ENCODE results near the gene DPYSL4. TPM values are rescaled to one million over a fixed set of nuclear protein-coding genes. Genes with fewer than 3 reads are reported as not detected.

DPYSL4 gene
- total RNA-seq, 1 experiment from 2014 or later: 26.3 TPM

- Mint-ChIP-seq H3K9me3 (no peaks in the 10 kb centered on the region), H3K36me3 (ENCODE audit: insufficient read depth in 1 of 3, low read depth in 3 of 3) (peaks cover 4 to 5% (median 5%) of the 10 kb centered on the region in 3 experiments; a peak in 4 of 7 replicates), H3K27me3 (ENCODE audit: low read depth) (no peaks in the 10 kb centered on the region), H3K4me1 (peaks cover 6 to 10% of the 10 kb centered on the region in 2 experiments), H3K4me3 (no peak overlapping the region), H3K27ac (no peak overlapping the region; a peak in 1 of 7 replicates)
- Histone ChIP-seq H4K20me1 (ENCODE audit: control insufficient read depth, insufficient read depth, insufficient read length) (no peaks in the 10 kb centered on the region), H3K23me2 (ENCODE audit: insufficient read length, low read depth, low read length, poor library complexity, severe bottlenecking) (no peaks in the 10 kb centered on the region), H3K4ac (ENCODE audit: low read depth, low read length) (no peak overlapping the region), H4K91ac (ENCODE audit: insufficient read length, low read depth, low read length) (no peak overlapping the region), H3K27ac (ENCODE audit: insufficient read length, low read depth, low read length) (no peak overlapping the region), H2BK5ac (ENCODE audit: insufficient read length, low read length) (no peak overlapping the region), H2BK15ac (ENCODE audit: low read depth, low read length) (no peak overlapping the region), H3K18ac (ENCODE audit: insufficient read length, low read depth, low read length) (no peak overlapping the region), H3K27me3 (ENCODE audit: insufficient read depth, low read length) (no peaks in the 10 kb centered on the region), H3K4me2 (ENCODE audit: insufficient read depth, insufficient read length, low read length) (no peak overlapping the region), H2AK5ac (ENCODE audit: insufficient read length, low read length) (no peak overlapping the region), H3K56ac (ENCODE audit: insufficient read length, low read depth, low read length) (no peak overlapping the region), H3K9me3 (ENCODE audit: control insufficient read depth, low read depth, low read length) (no peaks in the 10 kb centered on the region), H3K9ac (ENCODE audit: extremely low read depth, insufficient read length, low read length) (no peak overlapping the region), H3K79me2 (ENCODE audit: insufficient read depth, low read length) (no peaks in the 10 kb centered on the region), H3K23ac (ENCODE audit: insufficient read length, low read depth, low read length) (no peak overlapping the region), H3K79me1 (ENCODE audit: insufficient read depth, low read depth, low read length, poor library complexity, severe bottlenecking) (no peaks in the 10 kb centered on the region), H3K14ac (ENCODE audit: insufficient read depth, low read length) (no peak overlapping the region), H2BK12ac (ENCODE audit: insufficient read length, low read depth, low read length) (no peak overlapping the region), H3K4me1 (ENCODE audit: insufficient read depth, low read length) (no peaks in the 10 kb centered on the region), H3T11ph (ENCODE audit: low read length) (no peak overlapping the region), H4K8ac (replicated peaks; ENCODE audit: insufficient read length, low read depth, low read length) (no peak overlapping the region), H4K5ac (ENCODE audit: insufficient read length, low read depth, low read length) (no peak overlapping the region), H2BK120ac (ENCODE audit: low read depth, low read length, poor library complexity, severe bottlenecking) (no peak overlapping the region), H2BK20ac (ENCODE audit: low read depth, low read length, poor library complexity, severe bottlenecking) (no peak overlapping the region), H2AFZ (ENCODE audit: low read length) (no peak overlapping the region)
- WGBS (ENCODE audit: extremely low coverage, insufficient read length, low lambda C conversion rate): no CpG with 5 or more reads among the region's 27 CpGs
- DNase-seq: no peak
- TF ChIP-seq, protein P1, sequence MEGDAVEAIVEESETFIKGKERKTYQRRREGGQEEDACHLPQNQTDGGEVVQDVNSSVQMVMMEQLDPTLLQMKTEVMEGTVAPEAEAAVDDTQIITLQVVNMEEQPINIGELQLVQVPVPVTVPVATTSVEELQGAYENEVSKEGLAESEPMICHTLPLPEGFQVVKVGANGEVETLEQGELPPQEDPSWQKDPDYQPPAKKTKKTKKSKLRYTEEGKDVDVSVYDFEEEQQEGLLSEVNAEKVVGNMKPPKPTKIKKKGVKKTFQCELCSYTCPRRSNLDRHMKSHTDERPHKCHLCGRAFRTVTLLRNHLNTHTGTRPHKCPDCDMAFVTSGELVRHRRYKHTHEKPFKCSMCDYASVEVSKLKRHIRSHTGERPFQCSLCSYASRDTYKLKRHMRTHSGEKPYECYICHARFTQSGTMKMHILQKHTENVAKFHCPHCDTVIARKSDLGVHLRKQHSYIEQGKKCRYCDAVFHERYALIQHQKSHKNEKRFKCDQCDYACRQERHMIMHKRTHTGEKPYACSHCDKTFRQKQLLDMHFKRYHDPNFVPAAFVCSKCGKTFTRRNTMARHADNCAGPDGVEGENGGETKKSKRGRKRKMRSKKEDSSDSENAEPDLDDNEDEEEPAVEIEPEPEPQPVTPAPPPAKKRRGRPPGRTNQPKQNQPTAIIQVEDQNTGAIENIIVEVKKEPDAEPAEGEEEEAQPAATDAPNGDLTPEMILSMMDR (conservative IDR thresholded peaks at IDR 0.05): no peak
These were observed 40.0 kb downstream of the DPYSL4 start for GRCh38 chr10:132226586-132227405.

Measured in H9 (cell line).